ENCODE measurements around the gene NF1. TPM values are rescaled to one million over a fixed set of nuclear protein-coding genes. Genes with fewer than 3 reads are reported as not detected.

NF1 gene
- total RNA-seq, 4 donors from 2014 or later = 40.9 to 158 (median 113) TPM

- Histone ChIP-seq H3K4me1 (peaks cover 0 to 5% of the 10 kb centered on the region in 2 donors), H3K27ac (peak overlapping the region in 1 of 2 donors; percentile 12), H3K36me3 (no peaks in the 10 kb centered on the region), H3K4me3 (no peak overlapping the region), H3K9me3 (no peaks in the 10 kb centered on the region), H3K27me3 (no peaks in the 10 kb centered on the region)
- TF ChIP-seq POLR2A (IDR thresholded peaks at IDR 0.05) (no peak), CTCF (IDR thresholded peaks at IDR 0.05) (no peak)
- DNase-seq = no peak
- intact Hi-C loops (cut with DNase I; ENCODE audit: low total_unique reads) = no loop called here
These were observed 156.6 kb downstream of the NF1 start for GRCh38 chr17:31251105-31251969.

- H3K36me3 ChIP-seq = no peaks in the 10 kb centered on the region
- H3K4me1 ChIP-seq = peaks cover 0 to 5% of the 10 kb centered on the region in 2 donors
- intact Hi-C loops (cut with DNase I; ENCODE audit: low total_unique reads) = no loop called here
- no peaks in the 10 kb centered on the region for H3K27me3 ChIP-seq
- H3K27ac ChIP-seq = no peak overlapping the region
- no peak overlapping the region for H3K4me3 ChIP-seq
- TF ChIP-seq CTCF (IDR thresholded peaks at IDR 0.05) (no peak), POLR2A (IDR thresholded peaks at IDR 0.05) (no peak)
- no peaks in the 10 kb centered on the region for H3K9me3 ChIP-seq
- no peak for DNase-seq
These were observed 157.2 kb downstream of the NF1 start for GRCh38 chr17:31251970-31252328.

- intact Hi-C loops (cut with DNase I; ENCODE audit: low total_unique reads) = no loop called here
These were observed 158.0 kb downstream of the NF1 start for GRCh38 chr17:31252741-31253140.

GRCh38 chr17:31254654-31255053 is 159.9 kb downstream of the NF1 start:
- H3K4me3 ChIP-seq = no peak overlapping the region
- no peaks in the 10 kb centered on the region for H3K9me3 ChIP-seq
- H3K27ac ChIP-seq = no peak overlapping the region
- no peaks in the 10 kb centered on the region for H3K36me3 ChIP-seq
- TF ChIP-seq CTCF (IDR thresholded peaks at IDR 0.05) = no peak
- TF ChIP-seq POLR2A (IDR thresholded peaks at IDR 0.05) = no peak
- H3K27me3 ChIP-seq = no peaks in the 10 kb centered on the region
- peaks cover 0 to 5% of the 10 kb centered on the region in 2 donors for H3K4me1 ChIP-seq
- DNase-seq = no peak
- intact Hi-C loops (cut with DNase I; ENCODE audit: low total_unique reads) = no loop called here

More at GRCh38 chr17:31252741-31253140, 158.0 kb downstream of the NF1 start:
- H3K27me3 ChIP-seq = no peaks in the 10 kb centered on the region
- DNase-seq = no peak
- no peak overlapping the region for H3K4me3 ChIP-seq
- H3K27ac ChIP-seq = no peak overlapping the region
- no peak for TF ChIP-seq CTCF (IDR thresholded peaks at IDR 0.05)
- no peak for TF ChIP-seq POLR2A (IDR thresholded peaks at IDR 0.05)
- peaks cover 0 to 5% of the 10 kb centered on the region in 2 donors for H3K4me1 ChIP-seq
- H3K36me3 ChIP-seq = no peaks in the 10 kb centered on the region
- H3K9me3 ChIP-seq = no peaks in the 10 kb centered on the region

GRCh38 chr17:31256936-31257335 is 162.2 kb downstream of the NF1 start:
- no peak overlapping the region for H3K4me3 ChIP-seq
- H3K4me1 ChIP-seq = no peaks in the 10 kb centered on the region
- H3K27ac ChIP-seq = no peak overlapping the region
- no peaks in the 10 kb centered on the region for H3K9me3 ChIP-seq
- H3K27me3 ChIP-seq = no peaks in the 10 kb centered on the region
- no peak for TF ChIP-seq POLR2A (IDR thresholded peaks at IDR 0.05)
- intact Hi-C loops (cut with DNase I; ENCODE audit: low total_unique reads) = no loop called here
- no peak for DNase-seq
- no peaks in the 10 kb centered on the region for H3K36me3 ChIP-seq
